HepG2 (cell line): ENCODE data around the gene ADPRHL1. TPM values are rescaled to one million over a fixed set of nuclear protein-coding genes. Genes with fewer than 3 reads are reported as not detected.
A peak's percentile ranks its signal among the peaks of the same experiment; 100 is the strongest.

Experiments used
- ATAC-seq: fragments of 200-7000 bp; cut with Tn5 transposase; 3 replicates; pipeline ENCODE4 v1.9.1; 2020; ENCODE audit warnings: mild to moderate bottlenecking, moderate library complexity
- BruUV-seq: library from RNA; stranded (reverse); fragments of 400-500 nt; replicated peaks from 2 replicates; lab custom pipeline; 2021; lab: Mats Ljungman, UMichigan
- CTCF ChIA-PET: fragments of 300-600 bp; formaldehyde crosslinking; extraction: SDS; loops from one replicate; lab custom pipeline; 2021; ENCODE audit warnings: low total read pairs, inconsistent platforms, low intra/inter-chr PET ratio; lab: Yijun Ruan, JAX
- POLR2A ChIA-PET: fragments of 350-600 bp; sonication (Branson Sonifier 250); formaldehyde crosslinking; loops from one replicate; lab custom pipeline; 2020; ENCODE audit warnings: antibody characterized with exemption, inconsistent platforms; lab: Yijun Ruan, JAX
- DNase-seq: peaks from one replicate; pipeline ENCODE4 v3.0.0-alpha.2; 2015; ENCODE audit warnings: low spot score
- FAIRE-seq: peaks from 3 replicates; lab custom pipeline; 2011; peaks lifted over from hg19 to GRCh38; lab: Jason Lieb, UNC
- H2AFZ ChIP-seq: one replicate; pipeline ENCODE4 v1.6.1; 2011; ENCODE audit warnings: low read length, inconsistent platforms
- H3K27ac ChIP-seq: fragments of 300-600 bp; 3 replicates; pipeline ENCODE4 v1.8.0; 2011; ENCODE audit warnings: mixed run types, mild to moderate bottlenecking, mixed read lengths, low read length, inconsistent platforms; ENCODE audit not compliant: insufficient read depth; ENCODE audit errors: extremely low read length
- H3K27me3 ChIP-seq, 2 experiments: fragments of 200-600 bp in 1 of 2; 2 replicates in 1 of 2; 3 replicates in 1 of 2; pipeline versions ENCODE4 v1.6.0 to v1.8.0; 2011; ENCODE audit warnings: low read length in 2 of 2, mild to moderate bottlenecking in 2 of 2, moderate library complexity in 2 of 2, inconsistent platforms in 1 of 2; ENCODE audit not compliant: insufficient read depth in 2 of 2, control insufficient read depth in 1 of 2
- H3K36me3 ChIP-seq, 2 experiments: fragments of 200-600 bp in 1 of 2; replicated peaks in 1 of 2; 2 replicates in 1 of 2; 3 replicates in 1 of 2; pipeline versions ENCODE4 v1.5.1 to v1.8.0; 2011; ENCODE audit warnings: low read length in 2 of 2, inconsistent platforms in 1 of 2; ENCODE audit not compliant: insufficient read depth in 2 of 2, control insufficient read depth in 1 of 2
- H3K4me1 ChIP-seq: 2 replicates; pipeline ENCODE4 v1.5.1; 2012; ENCODE audit warnings: low read length, inconsistent platforms; ENCODE audit not compliant: insufficient read depth
- H3K4me2 ChIP-seq: 2 replicates; pipeline ENCODE4 v1.6.0; 2011; ENCODE audit warnings: low read depth, low read length, inconsistent platforms
- H3K4me3 ChIP-seq, 3 experiments: fragments of 200-600 bp in 1 of 3; sonication (generic), shearing (Covaris generic) in 1 of 3; replicated peaks in 1 of 3; 2 replicates each; pipeline ENCODE4 v1.5.1; 2011 to 2016; ENCODE audit warnings: low read length in 3 of 3, inconsistent platforms in 2 of 3, low read depth in 2 of 3, mild to moderate bottlenecking in 2 of 3, control low read depth in 1 of 3, mixed read lengths in 1 of 3; ENCODE audit not compliant: insufficient read depth in 1 of 3
- H3K79me2 ChIP-seq: one replicate; pipeline ENCODE4 v1.6.1; 2011; ENCODE audit warnings: low read length, inconsistent platforms; ENCODE audit not compliant: insufficient read depth
- H3K9ac ChIP-seq: 2 replicates; pipeline ENCODE4 v1.6.0; 2011; ENCODE audit warnings: mild to moderate bottlenecking, low read depth, low read length, inconsistent platforms; ENCODE audit not compliant: insufficient read depth
- H3K9me3 ChIP-seq: 2 replicates; pipeline ENCODE4 v1.5.1; 2012; ENCODE audit warnings: mild to moderate bottlenecking, low read length
- H4K20me1 ChIP-seq: 2 replicates; pipeline ENCODE4 v1.6.0; 2011; ENCODE audit warnings: inconsistent platforms, mild to moderate bottlenecking, low read length, moderate library complexity; ENCODE audit not compliant: insufficient read depth
- AFF4 ChIP-seq: sonication (generic); formaldehyde crosslinking; IDR thresholded peaks from 2 replicates; pipeline ENCODE4 v1.4.0; 2020; ENCODE audit warnings: missing genetic modification reagents
- AGO1 ChIP-seq: fragments of 200-400 bp; formaldehyde crosslinking; IDR thresholded peaks from 2 replicates; pipeline ENCODE4 v1.6.1; 2017; ENCODE audit warnings: mild to moderate bottlenecking, low read depth, low read length, moderate library complexity; ENCODE audit not compliant: poor library complexity, severe bottlenecking
- ARNTL ChIP-seq: sonication (generic); formaldehyde crosslinking; IDR thresholded peaks from 2 replicates; pipeline ENCODE4 v1.4.0; 2020; ENCODE audit warnings: mild to moderate bottlenecking, missing genetic modification reagents
- BCL6 ChIP-seq: IDR thresholded peaks from 2 replicates; pipeline ENCODE4 v1.6.1; 2016; ENCODE audit warnings: missing genetic modification reagents, missing compliant biosample characterization
- FOXC1 ChIP-seq: sonication (generic); formaldehyde crosslinking; IDR thresholded peaks from 2 replicates; pipeline ENCODE4 v1.8.0; 2022; ENCODE audit warnings: mild to moderate bottlenecking, missing genetic modification reagents, borderline replicate concordance
- IRF9 ChIP-seq: sonication (generic); formaldehyde crosslinking; IDR thresholded peaks from 2 replicates; pipeline ENCODE4 v1.8.0; 2022; ENCODE audit warnings: missing genetic modification reagents, mild to moderate bottlenecking, borderline replicate concordance
- POLR2AphosphoS2 ChIP-seq: IDR thresholded peaks from 2 replicates; pipeline ENCODE4 v1.6.1; 2011; ENCODE audit warnings: low read depth, low read length, improper control_type of control experiment
- RELA ChIP-seq: sonication (generic); formaldehyde crosslinking; IDR thresholded peaks from 2 replicates; pipeline ENCODE4 v1.4.0; 2020; ENCODE audit warnings: missing genetic modification reagents
- ZBED4 ChIP-seq: sonication (generic); formaldehyde crosslinking; IDR thresholded peaks from 2 replicates; pipeline ENCODE4 v1.4.0; 2020; ENCODE audit warnings: missing genetic modification reagents, borderline replicate concordance
- ZNF724P ChIP-seq: sonication (generic); formaldehyde crosslinking; IDR thresholded peaks from 2 replicates; pipeline ENCODE4 v1.8.0; 2022; ENCODE audit warnings: missing genetic modification reagents, borderline replicate concordance
- WGBS: methylation state at CpG from one replicate; pipeline ENCODE4 v1.1.6; 2017; ENCODE audit warnings: low lambda C conversion rate; 5-methylcytosine and 5-hydroxymethylcytosine counted together
- in situ Hi-C: cut with HindIII; loops from 2 replicates; pipeline ENCODE4 v1.10.0; 2017; ENCODE audit warnings: low pct_unique_long_range_greater_than_20kb; ENCODE audit not compliant: extremely low pct_ligation_motif_present
- intact Hi-C: fragments of 100-400 bp; cut with micrococcal nuclease; formaldehyde crosslinking; loops from one replicate; pipeline ENCODE4 v1.10.0; 2022; ENCODE audit not compliant: unreplicated experiment
- polyA plus RNA-seq, 8 experiments: library from polyadenylated mRNA; depleted of rRNA in 3 of 8; stranded (reverse) in 7 of 8; unstranded in 1 of 8; fragments of >200 nt; fragmentation: Illumina TruSeq in 4 of 8; extraction: Trizol in 4 of 8; gene quantifications; 2 replicates each; pipeline versions ENCODE4 v1.2.1 to v1.2.3, GENCODE V29; 2011 to 2016; ENCODE audit warnings: low read depth in 4 of 8, missing spikeins in 1 of 8, mixed read lengths in 1 of 8; ENCODE audit not compliant: insufficient read depth in 1 of 8
- total RNA-seq, 5 experiments: library from RNA; depleted of rRNA; stranded (reverse); fragments of >200 nt; fragmentation: Illumina TruSeq; extraction: Trizol; gene quantifications; 2 replicates each; pipeline ENCODE4 v1.2.3, GENCODE V29; 2016; ENCODE audit warnings: low read depth in 1 of 5

The ADPRHL1 gene
- total and polyA plus RNA-seq, 2 of the 13 experiments (the other 11 are each of a cell fraction or from before 2014, with no cell fraction given) = 0.34 to 0.40 TPM

- Histone ChIP-seq H3K27ac (no peak overlapping the region), H4K20me1 (no peaks in the 10 kb centered on the region), H3K27me3 (peaks cover 16 to 75% of the 10 kb centered on the region in 2 experiments), H3K4me3 (peak overlapping the region in 1 of 3 experiments; percentile 37; a peak in 1 of 6 replicates), H3K79me2 (no peaks in the 10 kb centered on the region), H3K36me3 (no peaks in the 10 kb centered on the region), H3K4me1 (peaks cover 18% of the 10 kb centered on the region), H3K9me3 (no peaks in the 10 kb centered on the region), H2AFZ (no peak overlapping the region), H3K9ac (no peak overlapping the region), H3K4me2 (peak overlapping the region; percentile 55)
- peak; percentile 22 for ATAC-seq
- no peak for DNase-seq
- FAIRE-seq = no peak
- 58% methylated on average over 15 of the region's 32 CpGs for WGBS
- intact Hi-C loops (no loop called here), in situ Hi-C loops (no loop called here)
- no TSS peak for BruUV-seq
- POLR2A ChIA-PET = no interaction called here
- CTCF ChIA-PET = no interaction called here
- no peak for TF ChIP-seq ARNTL (CRISPR knock-in tag)
- TF ChIP-seq FOXC1 (CRISPR knock-in tag) = no peak
- TF ChIP-seq BCL6 (CRISPR knock-in tag) = no peak
- TF ChIP-seq AFF4 = no peak
- no peak for TF ChIP-seq ZBED4 (CRISPR knock-in tag)
- no peak for TF ChIP-seq RELA (CRISPR knock-in tag)
- no peak for TF ChIP-seq ZNF724P
- no peak for TF ChIP-seq POLR2AphosphoS2
- TF ChIP-seq IRF9 (CRISPR knock-in tag) = peak; percentile 35; the same call in 1 of the 2 replicates
- no peak for TF ChIP-seq AGO1
These were observed 40.0 kb downstream of the ADPRHL1 start for GRCh38 chr13:113413178-113413897.
